AG10803 (cell line): ENCODE results near the gene FAXDC2.
A peak's percentile ranks its signal among the peaks of the same experiment; 100 is the strongest.

Experiments used
- DNase-seq: peaks from one replicate; pipeline ENCODE4 v3.0.0; 2010; ENCODE audit warnings: low read depth
- H3K4me3 ChIP-seq: 2 replicates; pipeline ENCODE4 v1.5.1; 2011; ENCODE audit warnings: mild to moderate bottlenecking, low read length, control low read depth
- TF ChIP-seq, protein P1 (sequence below): conservative IDR thresholded peaks from 2 replicates; pipeline ENCODE4 v1.5.1; 2011; ENCODE audit warnings: mild to moderate bottlenecking, low read length, control low read depth, inconsistent platforms

FAXDC2 gene

GRCh38 chr5:154871734-154872133 lies 21.3 kb upstream of the FAXDC2 start:
- TF ChIP-seq, protein P1, sequence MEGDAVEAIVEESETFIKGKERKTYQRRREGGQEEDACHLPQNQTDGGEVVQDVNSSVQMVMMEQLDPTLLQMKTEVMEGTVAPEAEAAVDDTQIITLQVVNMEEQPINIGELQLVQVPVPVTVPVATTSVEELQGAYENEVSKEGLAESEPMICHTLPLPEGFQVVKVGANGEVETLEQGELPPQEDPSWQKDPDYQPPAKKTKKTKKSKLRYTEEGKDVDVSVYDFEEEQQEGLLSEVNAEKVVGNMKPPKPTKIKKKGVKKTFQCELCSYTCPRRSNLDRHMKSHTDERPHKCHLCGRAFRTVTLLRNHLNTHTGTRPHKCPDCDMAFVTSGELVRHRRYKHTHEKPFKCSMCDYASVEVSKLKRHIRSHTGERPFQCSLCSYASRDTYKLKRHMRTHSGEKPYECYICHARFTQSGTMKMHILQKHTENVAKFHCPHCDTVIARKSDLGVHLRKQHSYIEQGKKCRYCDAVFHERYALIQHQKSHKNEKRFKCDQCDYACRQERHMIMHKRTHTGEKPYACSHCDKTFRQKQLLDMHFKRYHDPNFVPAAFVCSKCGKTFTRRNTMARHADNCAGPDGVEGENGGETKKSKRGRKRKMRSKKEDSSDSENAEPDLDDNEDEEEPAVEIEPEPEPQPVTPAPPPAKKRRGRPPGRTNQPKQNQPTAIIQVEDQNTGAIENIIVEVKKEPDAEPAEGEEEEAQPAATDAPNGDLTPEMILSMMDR: no peak
- no peak overlapping the region for H3K4me3 ChIP-seq
- DNase-seq: no peak

- DNase-seq: no peak
- no peak overlapping the region for H3K4me3 ChIP-seq
- TF ChIP-seq, protein P1: no peak
These were observed 18.3 kb upstream of the FAXDC2 start for GRCh38 chr5:154868702-154869101.

GRCh38 chr5:154866841-154867240 lies 16.4 kb upstream of the FAXDC2 start:
- DNase-seq: no peak
- H3K4me3 ChIP-seq: no peak overlapping the region
- TF ChIP-seq, protein P1: no peak

DNA sequence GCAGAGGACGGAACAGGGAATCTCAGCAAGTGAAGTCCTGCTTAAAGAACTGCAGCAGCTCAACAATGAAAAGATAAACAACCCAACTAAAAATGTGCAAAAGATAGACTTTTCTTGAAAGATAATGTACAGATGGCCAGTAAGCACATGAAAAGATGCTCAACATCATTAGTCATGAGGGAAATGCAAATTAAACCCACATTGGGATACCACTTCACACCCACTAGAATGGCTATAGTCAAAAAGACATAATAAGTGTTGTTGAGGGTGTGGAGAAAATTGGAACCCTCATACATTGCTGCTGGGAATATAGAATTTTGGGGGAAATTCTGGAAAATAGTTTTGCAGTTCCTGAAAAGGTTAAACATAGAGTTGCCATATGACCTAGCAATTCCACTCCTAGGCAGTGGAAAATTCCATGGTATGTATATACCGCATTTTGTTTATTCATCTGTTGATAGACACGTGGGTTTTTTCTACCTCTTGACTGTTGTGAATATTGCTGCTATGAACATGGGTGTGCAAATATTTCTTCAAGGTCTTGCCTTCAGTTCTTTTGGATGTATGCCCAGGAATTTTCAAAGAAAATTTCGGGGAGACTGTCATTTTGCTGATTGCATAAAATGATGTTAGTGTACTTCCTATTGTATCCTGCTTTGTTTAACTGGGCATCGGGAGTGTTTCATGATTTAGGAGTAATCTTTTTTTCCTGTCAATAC lies 15.2 kb upstream of the FAXDC2 start:
- H3K4me3 ChIP-seq: no peak overlapping the region
- DNase-seq: no peak
- TF ChIP-seq, protein P1: no peak

DNA sequence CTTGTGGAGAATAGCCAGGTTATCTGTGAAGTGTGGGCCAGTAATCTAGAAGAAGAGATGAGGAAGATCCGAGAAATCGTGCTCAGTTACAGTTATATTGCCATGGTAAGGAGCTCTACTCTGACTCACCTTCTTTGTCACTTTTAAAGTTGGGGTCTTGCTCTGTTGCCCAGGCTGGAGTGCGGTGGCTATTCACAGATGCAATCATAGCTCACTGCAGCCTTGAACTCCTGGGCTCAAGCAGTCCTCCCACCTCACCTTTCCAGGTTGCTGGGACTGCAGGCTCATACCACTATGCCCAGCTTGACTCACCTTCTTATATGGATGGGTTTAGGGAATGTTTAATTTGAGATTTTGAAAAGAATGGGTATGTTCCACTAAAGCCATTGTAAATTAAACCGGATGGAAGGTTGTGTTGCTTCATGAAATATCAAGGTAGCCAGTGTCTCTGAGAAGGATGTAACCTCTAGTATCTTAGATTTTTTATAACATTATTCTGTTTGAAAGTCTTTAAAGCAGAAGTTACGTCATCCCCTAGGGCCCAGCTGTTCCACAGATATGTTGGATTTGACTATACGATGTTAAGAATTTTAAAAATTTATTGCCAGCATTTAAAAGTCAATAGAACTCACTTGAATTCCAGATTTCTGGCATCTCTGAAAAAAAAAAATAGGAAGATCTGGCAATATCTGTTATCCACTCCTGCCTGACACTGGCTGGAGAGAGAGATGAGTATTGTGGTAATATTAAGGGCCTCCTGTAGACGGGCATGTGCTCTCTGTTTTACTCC lies 13.1 kb upstream of the FAXDC2 start:
- DNase-seq: peak; percentile 72
- TF ChIP-seq, protein P1: no peak
- no peak overlapping the region for H3K4me3 ChIP-seq

GRCh38 chr5:154862766-154863165 lies 12.4 kb upstream of the FAXDC2 start:
- peak; percentile 55 for DNase-seq
- TF ChIP-seq, protein P1: no peak
- H3K4me3 ChIP-seq: no peak overlapping the region

- DNase-seq: no peak
- no peak overlapping the region for H3K4me3 ChIP-seq
- TF ChIP-seq, protein P1: no peak
These were observed 11.5 kb upstream of the FAXDC2 start for GRCh38 chr5:154861946-154862345.
